ENCODE data around the gene DOCK7. TPM values are rescaled to one million over a fixed set of nuclear protein-coding genes. Genes with fewer than 3 reads are reported as not detected.
"Not testable (repeated sequence)": the region's sequence is repeated elsewhere in the genome, so short reads cannot be mapped to it uniquely, and the experiment has no call there.

The DOCK7 gene
- total and polyA plus RNA-seq, 4 donors = 6.1 to 64.1 (median 29.3) TPM

GRCh38 chr1:62590970-62591368 lies 97.2 kb downstream of the DOCK7 start:
- ATAC-seq (ENCODE audit: low FRiP score) (no peak), DNase-seq (no peak)
- intact Hi-C loops (cut with DNase I) = no loop called here
- Histone ChIP-seq H3K9me3 (ENCODE audit: control insufficient read depth, low read length) (no peaks in the 10 kb centered on the region), H3K36me3 (ENCODE audit: control insufficient read depth in 1 of 2, insufficient read depth in 2 of 2, low read length in 1 of 2) (no peaks in the 10 kb centered on the region), H3K4me1 (ENCODE audit: control insufficient read depth in 1 of 2, insufficient read depth in 2 of 2, low read length in 2 of 2) (no peaks in the 10 kb centered on the region), H3K4me3 (ENCODE audit: low read length in 2 of 2) (no peak overlapping the region), H3K27ac (ENCODE audit: low read depth in 1 of 2, low read length in 2 of 2) (no peak overlapping the region), H3K27me3 (ENCODE audit: control insufficient read depth in 1 of 2, insufficient read depth in 2 of 2, low read length in 1 of 2) (no peaks in the 10 kb centered on the region)
- 97 to 100% methylated on average over 1 of the region's 1 CpG for WGBS, 2 donors

- DNase-seq = no peak
- Histone ChIP-seq H3K4me1 (ENCODE audit: control insufficient read depth in 1 of 2, insufficient read depth in 2 of 2, low read length in 2 of 2) (no peaks in the 10 kb centered on the region), H3K27ac (ENCODE audit: low read depth in 1 of 2, low read length in 2 of 2) (no peak overlapping the region), H3K9me3 (ENCODE audit: control insufficient read depth, low read length) (no peaks in the 10 kb centered on the region), H3K27me3 (ENCODE audit: control insufficient read depth in 1 of 2, insufficient read depth in 2 of 2, low read length in 1 of 2) (no peaks in the 10 kb centered on the region), H3K36me3 (ENCODE audit: control insufficient read depth in 1 of 2, insufficient read depth in 2 of 2, low read length in 1 of 2) (no peaks in the 10 kb centered on the region), H3K4me3 (ENCODE audit: low read length in 2 of 2) (no peak overlapping the region)
- no peak for ATAC-seq (ENCODE audit: low FRiP score)
- intact Hi-C loops (cut with DNase I) = no loop called here
- WGBS, 2 donors = 76 to 84% methylated on average over 4 of the region's 4 CpGs
Measured at GRCh38 chr1:62590255-62590969, 97.8 kb downstream of the DOCK7 start.

- WGBS, 2 donors = 28 to 29% methylated on average over 3 of the region's 3 CpGs
- Histone ChIP-seq H3K27ac (ENCODE audit: low read depth in 1 of 2, low read length in 2 of 2) (no peak overlapping the region), H3K4me1 (ENCODE audit: control insufficient read depth in 1 of 2, insufficient read depth in 2 of 2, low read length in 2 of 2) (no peaks in the 10 kb centered on the region), H3K36me3 (ENCODE audit: control insufficient read depth in 1 of 2, insufficient read depth in 2 of 2, low read length in 1 of 2) (no peaks in the 10 kb centered on the region), H3K4me3 (ENCODE audit: low read length in 2 of 2) (no peak overlapping the region), H3K9me3 (ENCODE audit: control insufficient read depth, low read length) (no peaks in the 10 kb centered on the region), H3K27me3 (ENCODE audit: control insufficient read depth in 1 of 2, insufficient read depth in 2 of 2, low read length in 1 of 2) (no peaks in the 10 kb centered on the region)
- ATAC-seq (ENCODE audit: low FRiP score) = no peak
- no peak for DNase-seq
- intact Hi-C loops (cut with DNase I) = no loop called here
Measured at GRCh38 chr1:62589321-62589720, 98.9 kb downstream of the DOCK7 start.

- intact Hi-C loops (cut with DNase I) = no loop called here
- Histone ChIP-seq H3K9me3 (ENCODE audit: control insufficient read depth, low read length) (no peaks in the 10 kb centered on the region), H3K4me1 (ENCODE audit: control insufficient read depth in 1 of 2, insufficient read depth in 2 of 2, low read length in 2 of 2) (no peaks in the 10 kb centered on the region), H3K27ac (ENCODE audit: low read depth in 1 of 2, low read length in 2 of 2) (no peak overlapping the region), H3K4me3 (ENCODE audit: low read length in 2 of 2) (no peak overlapping the region), H3K36me3 (ENCODE audit: control insufficient read depth in 1 of 2, insufficient read depth in 2 of 2, low read length in 1 of 2) (no peaks in the 10 kb centered on the region), H3K27me3 (ENCODE audit: control insufficient read depth in 1 of 2, insufficient read depth in 2 of 2, low read length in 1 of 2) (no peaks in the 10 kb centered on the region)
- ATAC-seq (ENCODE audit: low FRiP score) (no peak), DNase-seq (no peak)
Measured at GRCh38 chr1:62588000-62588399, 100.2 kb downstream of the DOCK7 start.

- DNase-seq (no peak), ATAC-seq (ENCODE audit: low FRiP score) (no peak)
- Histone ChIP-seq H3K4me1 (ENCODE audit: control insufficient read depth in 1 of 2, insufficient read depth in 2 of 2, low read length in 2 of 2) (no peaks in the 10 kb centered on the region), H3K27ac (ENCODE audit: low read depth in 1 of 2, low read length in 2 of 2) (no peak overlapping the region), H3K27me3 (ENCODE audit: control insufficient read depth in 1 of 2, insufficient read depth in 2 of 2, low read length in 1 of 2) (no peaks in the 10 kb centered on the region), H3K9me3 (ENCODE audit: control insufficient read depth, low read length) (no peaks in the 10 kb centered on the region), H3K36me3 (ENCODE audit: control insufficient read depth in 1 of 2, insufficient read depth in 2 of 2, low read length in 1 of 2) (no peaks in the 10 kb centered on the region), H3K4me3 (ENCODE audit: low read length in 2 of 2) (no peak overlapping the region)
- intact Hi-C loops (cut with DNase I) = no loop called here
- 29 to 37% methylated on average over 1 of the region's 1 CpG for WGBS, 2 donors
Measured at GRCh38 chr1:62585469-62586155, 102.6 kb downstream of the DOCK7 start.

GRCh38 chr1:62573675-62574074 lies 114.5 kb downstream of the DOCK7 start:
- intact Hi-C loops (cut with DNase I) = no loop called here
- Histone ChIP-seq H3K4me1 (ENCODE audit: control insufficient read depth in 1 of 2, insufficient read depth in 2 of 2, low read length in 2 of 2) (no peaks in the 10 kb centered on the region), H3K36me3 (ENCODE audit: control insufficient read depth in 1 of 2, insufficient read depth in 2 of 2, low read length in 1 of 2) (peaks cover 0 to 5% of the 10 kb centered on the region in 2 donors), H3K27ac (ENCODE audit: low read depth in 1 of 2, low read length in 2 of 2) (no peak overlapping the region), H3K4me3 (ENCODE audit: low read length in 2 of 2) (no peak overlapping the region), H3K27me3 (ENCODE audit: control insufficient read depth in 1 of 2, insufficient read depth in 2 of 2, low read length in 1 of 2) (no peaks in the 10 kb centered on the region), H3K9me3 (ENCODE audit: control insufficient read depth, low read length) (no peaks in the 10 kb centered on the region)
- DNase-seq = no peak
- 37 to 38% methylated on average over 2 of the region's 2 CpGs for WGBS, 2 donors
- no peak for ATAC-seq (ENCODE audit: low FRiP score)

GRCh38 chr1:62572476-62572875 lies 115.7 kb downstream of the DOCK7 start:
- H3K27me3 ChIP-seq (ENCODE audit: control insufficient read depth in 1 of 2, insufficient read depth in 2 of 2, low read length in 1 of 2) = no peaks in the 10 kb centered on the region
- H3K9me3 ChIP-seq (ENCODE audit: control insufficient read depth, low read length) = no peaks in the 10 kb centered on the region
- H3K4me3 ChIP-seq (ENCODE audit: low read length in 2 of 2) = no peak overlapping the region
- intact Hi-C loops (cut with DNase I) = no loop called here
- H3K36me3 ChIP-seq (ENCODE audit: control insufficient read depth in 1 of 2, insufficient read depth in 2 of 2, low read length in 1 of 2) = peaks cover 0 to 5% of the 10 kb centered on the region in 2 donors
- no peak overlapping the region for H3K27ac ChIP-seq (ENCODE audit: low read depth in 1 of 2, low read length in 2 of 2)
- ATAC-seq (ENCODE audit: low FRiP score) = no peak
- no peaks in the 10 kb centered on the region for H3K4me1 ChIP-seq (ENCODE audit: control insufficient read depth in 1 of 2, insufficient read depth in 2 of 2, low read length in 2 of 2)
- DNase-seq = no peak

- H3K27me3 ChIP-seq (ENCODE audit: control insufficient read depth in 1 of 2, insufficient read depth in 2 of 2, low read length in 1 of 2); H3K36me3 ChIP-seq (ENCODE audit: control insufficient read depth in 1 of 2, insufficient read depth in 2 of 2, low read length in 1 of 2); H3K4me1 ChIP-seq (ENCODE audit: control insufficient read depth in 1 of 2, insufficient read depth in 2 of 2, low read length in 2 of 2); H3K27ac ChIP-seq (ENCODE audit: low read depth in 1 of 2, low read length in 2 of 2); DNase-seq; H3K9me3 ChIP-seq (ENCODE audit: control insufficient read depth, low read length); intact Hi-C loops (cut with DNase I); ATAC-seq (ENCODE audit: low FRiP score); H3K4me3 ChIP-seq (ENCODE audit: low read length in 2 of 2): not testable (repeated sequence)
- WGBS, 2 donors = 96% methylated on average over 4 of the region's 4 CpGs
Measured at GRCh38 chr1:62571517-62571916, 116.7 kb downstream of the DOCK7 start.

GRCh38 chr1:62567926-62568325 lies 120.3 kb downstream of the DOCK7 start:
- intact Hi-C loops (cut with DNase I); H3K4me3 ChIP-seq (ENCODE audit: low read length in 2 of 2); H3K27ac ChIP-seq (ENCODE audit: low read depth in 1 of 2, low read length in 2 of 2); ATAC-seq (ENCODE audit: low FRiP score); H3K27me3 ChIP-seq (ENCODE audit: control insufficient read depth in 1 of 2, insufficient read depth in 2 of 2, low read length in 1 of 2); H3K9me3 ChIP-seq (ENCODE audit: control insufficient read depth, low read length); DNase-seq; H3K36me3 ChIP-seq (ENCODE audit: control insufficient read depth in 1 of 2, insufficient read depth in 2 of 2, low read length in 1 of 2); H3K4me1 ChIP-seq (ENCODE audit: control insufficient read depth in 1 of 2, insufficient read depth in 2 of 2, low read length in 2 of 2): not testable (repeated sequence)
- WGBS, 2 donors = 93% methylated on average over 1 of the region's 1 CpG

Measured in aorta (tissue), 5 donors.